ENCODE data around the gene FGFRL1.
A peak's percentile ranks its signal among the peaks of the same experiment; 100 is the strongest.
"Not testable (repeated sequence)": the region's sequence is repeated elsewhere in the genome, so short reads cannot be mapped to it uniquely, and the experiment has no call there.

FGFRL1 gene

GRCh38 chr4:989722-990471, 21.5 kb upstream of the FGFRL1 start:
- no peak overlapping the region for H3K27ac ChIP-seq
- H3K4me3 ChIP-seq = no peak overlapping the region

- no peak overlapping the region for H3K27ac ChIP-seq
- H3K4me3 ChIP-seq = no peak overlapping the region
Measured at GRCh38 chr4:990746-991367, 20.6 kb upstream of the FGFRL1 start.

GRCh38 chr4:991451-992296, 19.8 kb upstream of the FGFRL1 start:
- Histone ChIP-seq H3K27ac (peak overlapping the region in 1 of 21 experiments; percentile 11), H3K4me3 (no peak overlapping the region)

- Histone ChIP-seq H3K27ac (peak overlapping the region in 2 of 21 experiments; percentile 2 to 11), H3K4me3 (no peak overlapping the region)
Measured at GRCh38 chr4:992297-993110, 18.9 kb upstream of the FGFRL1 start.

DNA sequence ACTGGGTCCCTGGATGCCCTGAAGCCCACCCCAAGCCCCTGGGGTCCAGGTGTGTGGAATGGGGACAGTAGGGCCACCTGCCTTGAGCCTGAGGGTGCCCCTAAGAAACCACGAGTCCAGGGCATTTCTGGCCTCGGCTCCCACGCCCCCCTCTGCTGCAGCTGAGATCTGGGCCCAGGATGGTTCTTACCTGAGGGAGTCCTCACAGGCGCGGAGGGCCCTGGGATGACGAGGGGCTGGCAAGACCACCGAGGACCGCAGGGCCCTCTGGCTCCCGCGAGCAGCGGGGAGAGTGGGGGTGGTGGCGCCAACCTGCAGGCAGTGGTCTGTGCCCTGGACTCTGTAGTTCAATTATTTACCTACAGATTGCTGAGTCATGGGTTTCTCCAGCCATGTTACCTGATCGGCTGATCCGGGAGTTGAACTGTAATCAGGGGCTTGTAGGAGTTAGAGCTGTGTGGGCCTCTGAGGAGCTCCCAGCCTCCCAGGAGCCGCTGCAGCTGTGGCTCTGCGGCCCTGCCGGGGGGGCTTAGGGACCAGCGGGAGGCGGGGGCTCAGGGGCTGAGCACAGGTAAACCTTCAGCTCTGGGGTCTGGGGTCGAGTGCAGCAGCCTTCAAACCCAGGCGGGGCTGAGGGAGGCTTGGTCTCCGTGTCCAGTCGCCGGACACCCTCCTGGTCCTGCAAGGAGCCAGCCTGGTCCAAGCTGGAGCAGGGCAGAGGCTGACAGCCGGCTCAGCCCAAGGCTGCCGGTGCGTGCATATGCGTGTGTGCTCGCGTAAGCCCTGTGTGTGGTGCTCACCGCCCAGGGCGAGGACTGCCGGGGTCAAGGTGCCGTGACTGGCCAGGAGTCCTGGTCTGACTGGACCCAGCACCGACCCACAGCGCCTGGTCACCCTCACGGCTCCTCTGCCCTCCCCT, 18.1 kb upstream of the FGFRL1 start, which contains the start of gene SLC26A1:
Gene SLC26A1 (minus strand): TSS at position 294 of the 919 bp plus-strand sequence. CDS start 1,701 bp downstream, outside the sequence.
- H3K27ac ChIP-seq = peak within 1 kb of the TSS in 2 of 21 experiments; percentile 2 to 11

DNA sequence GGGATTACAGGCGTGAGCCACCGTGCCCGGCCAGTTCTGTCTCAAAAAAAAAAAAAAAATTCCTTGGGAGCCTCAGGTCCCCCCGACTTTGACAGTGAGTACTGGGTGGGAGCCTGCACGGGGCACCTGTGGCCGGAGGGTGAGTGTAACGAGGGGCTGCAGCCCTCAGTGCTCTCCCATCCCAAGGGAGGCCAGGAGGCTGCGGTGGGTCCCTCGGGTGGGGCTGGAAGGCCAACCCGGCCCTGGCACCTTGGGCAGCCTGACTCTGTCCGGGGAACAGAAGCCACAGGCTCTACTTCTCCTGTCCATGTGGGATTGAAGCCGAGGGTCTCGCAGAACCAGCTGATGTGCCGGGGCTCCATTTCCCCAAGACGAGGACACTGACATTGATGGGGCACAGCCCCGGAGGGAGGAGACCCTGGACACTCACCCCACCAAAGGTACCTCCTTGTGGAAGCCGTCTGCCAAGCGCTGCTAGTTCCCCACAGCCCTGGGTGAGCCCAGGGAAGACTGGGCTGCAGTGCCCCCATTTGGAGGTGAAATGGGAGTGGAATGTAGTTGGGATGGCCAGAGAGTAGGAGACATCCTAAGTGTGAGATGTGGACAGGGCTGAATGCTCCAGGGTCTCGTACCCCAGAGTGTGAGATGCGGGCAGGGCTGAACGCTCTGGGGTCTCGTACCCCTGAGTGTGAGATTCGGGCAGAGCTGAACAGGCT, 16.0 kb upstream of the FGFRL1 start:
- H3K4me3 ChIP-seq = no peak overlapping the region
- H3K27ac ChIP-seq = no peak overlapping the region

More for the DNA sequence above, 18.1 kb upstream of the FGFRL1 start, which contains the start of gene SLC26A1:
- no peak within 1 kb of the TSS for H3K4me3 ChIP-seq

DNA sequence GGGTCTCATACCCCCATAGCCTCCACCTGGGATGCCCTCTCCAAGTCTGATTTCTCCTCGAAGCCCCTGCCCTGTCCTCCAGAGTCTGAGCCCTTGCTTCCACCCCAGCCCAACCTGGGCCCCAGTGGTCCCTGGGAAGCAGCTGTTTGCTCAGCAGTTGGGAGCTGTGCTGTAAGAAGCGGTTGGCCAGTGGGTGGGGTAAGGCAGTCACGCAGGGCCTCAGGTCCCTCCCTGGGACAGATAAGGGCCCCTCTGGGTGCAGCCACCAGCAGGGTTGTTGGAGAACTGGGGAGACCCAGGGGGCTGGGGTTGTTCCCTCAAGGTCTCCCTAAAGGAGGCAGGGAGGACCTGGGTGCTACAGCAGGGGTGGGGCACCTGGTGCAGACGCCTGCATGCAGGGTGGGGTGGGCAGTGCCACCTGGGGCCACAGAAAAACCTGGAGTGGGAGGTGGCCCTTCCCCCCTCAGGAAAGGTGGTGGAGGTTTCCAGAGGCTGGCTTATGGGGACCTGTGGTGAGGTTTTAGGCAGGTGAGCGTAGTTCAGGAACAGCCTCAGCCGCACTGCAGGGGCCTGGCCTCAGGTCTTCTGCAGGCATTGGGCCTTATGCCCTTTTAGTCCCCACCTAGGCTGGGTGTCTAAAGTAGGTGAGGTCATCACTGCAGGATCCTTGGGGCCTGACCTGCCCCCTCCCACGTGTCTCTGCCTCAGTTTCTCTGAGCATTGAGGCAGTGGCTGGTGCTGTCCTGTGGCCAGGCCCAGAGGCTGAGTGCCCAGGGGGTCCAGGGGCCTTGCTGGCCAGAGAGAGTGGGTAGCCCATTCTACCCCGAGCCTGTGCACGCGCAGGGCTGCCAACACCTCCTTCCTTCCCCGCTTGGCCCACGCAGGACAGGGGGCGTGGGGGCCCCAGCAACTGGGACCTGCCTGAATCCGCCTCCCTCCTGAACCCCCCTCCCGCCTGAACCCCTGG, 15.1 kb upstream of the FGFRL1 start:
- H3K4me3 ChIP-seq = no peak overlapping the region
- no peak overlapping the region for H3K27ac ChIP-seq

DNA sequence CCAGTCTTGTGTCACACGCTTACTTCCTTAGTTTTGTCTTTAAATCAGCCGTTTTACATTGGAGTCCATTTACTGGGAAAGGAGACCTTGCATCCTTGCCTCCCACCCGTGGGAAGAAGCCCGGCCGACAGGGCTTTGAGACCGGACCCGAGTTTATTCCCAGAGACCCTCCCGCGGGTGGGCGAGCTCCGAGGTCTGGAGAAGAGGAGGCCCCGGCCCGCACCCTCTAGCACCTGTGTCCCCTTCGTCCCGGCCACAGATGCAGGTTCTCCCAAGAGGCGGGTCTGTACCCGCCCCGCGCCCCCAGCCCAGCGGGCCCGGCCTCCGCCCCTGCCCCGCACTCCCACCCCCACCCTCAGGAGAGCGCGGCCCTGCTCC, 14.4 kb upstream of the FGFRL1 start:
- Histone ChIP-seq H3K4me3 (peak overlapping the region in 3 of 7 experiments; percentile 8 to 30 (median 12)), H3K27ac (no peak overlapping the region)

GRCh38 chr4:997375-998071, 13.9 kb upstream of the FGFRL1 start:
- Histone ChIP-seq H3K4me3 (peak overlapping the region in 3 of 7 experiments; percentile 8 to 30 (median 12)), H3K27ac (no peak overlapping the region)

DNA sequence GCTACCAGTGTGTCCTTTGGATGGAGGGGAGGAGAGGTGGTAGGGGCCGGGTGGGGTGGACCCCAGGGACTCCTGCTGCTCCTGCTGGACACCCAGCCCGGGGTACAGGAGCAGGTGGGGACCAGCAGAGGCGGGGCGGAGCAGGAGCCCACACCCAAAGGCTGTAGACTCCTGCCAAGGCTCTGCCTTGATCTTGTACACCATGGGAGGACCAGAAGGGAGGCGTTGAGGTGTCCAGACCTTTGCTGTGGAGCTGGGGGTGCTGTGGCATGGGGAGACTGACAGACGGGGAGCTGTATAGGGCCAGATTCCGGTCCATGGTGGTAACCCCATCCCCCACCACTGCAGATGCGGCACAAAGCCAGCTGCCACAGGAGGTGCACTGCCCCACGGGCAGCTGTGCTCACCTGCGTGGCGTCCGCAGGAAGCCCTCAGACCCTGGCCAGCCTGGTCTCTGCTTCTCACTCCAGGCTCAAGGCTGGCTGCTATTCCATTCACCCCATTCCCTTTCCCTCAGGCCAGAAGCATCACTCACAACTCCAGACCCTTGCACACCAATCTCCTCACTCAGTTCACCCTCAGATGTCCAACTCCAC, 13.2 kb upstream of the FGFRL1 start:
- H3K27ac ChIP-seq = no peak overlapping the region

DNA sequence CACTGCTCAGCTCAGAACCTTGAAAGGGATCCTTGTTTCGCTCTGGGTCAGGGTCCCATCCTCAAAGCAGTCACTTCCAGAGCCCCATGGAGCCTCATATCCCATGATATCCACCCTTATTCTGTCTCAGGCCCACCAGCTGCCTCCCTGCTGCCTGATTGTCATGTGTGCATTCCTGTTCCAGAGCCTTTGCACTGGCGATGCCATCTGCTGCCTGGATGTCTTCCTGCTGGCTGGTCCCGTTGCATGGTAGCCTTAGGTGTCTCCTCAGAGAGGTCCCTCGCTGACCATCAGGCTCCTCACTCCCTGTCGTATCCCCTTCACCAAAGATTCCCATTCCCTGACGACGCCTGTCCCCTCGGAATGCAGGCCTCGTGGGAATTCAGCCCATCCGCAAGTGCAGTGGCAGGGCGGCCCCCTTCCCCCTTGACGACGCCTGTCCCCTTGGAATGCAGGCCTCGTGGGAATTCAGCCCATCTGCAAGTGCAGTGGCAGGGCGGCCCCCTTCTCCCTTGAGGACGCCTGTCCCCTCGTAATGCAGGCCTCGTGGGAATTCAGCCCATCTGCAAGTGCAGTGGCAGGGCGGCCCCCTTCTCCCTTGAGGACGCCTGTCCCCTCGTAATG, 12.1 kb upstream of the FGFRL1 start:
- not testable (repeated sequence) for H3K4me3 ChIP-seq, H3K27ac ChIP-seq

More for the DNA sequence above, 13.2 kb upstream of the FGFRL1 start:
- H3K4me3 ChIP-seq = no peak overlapping the region

DNA sequence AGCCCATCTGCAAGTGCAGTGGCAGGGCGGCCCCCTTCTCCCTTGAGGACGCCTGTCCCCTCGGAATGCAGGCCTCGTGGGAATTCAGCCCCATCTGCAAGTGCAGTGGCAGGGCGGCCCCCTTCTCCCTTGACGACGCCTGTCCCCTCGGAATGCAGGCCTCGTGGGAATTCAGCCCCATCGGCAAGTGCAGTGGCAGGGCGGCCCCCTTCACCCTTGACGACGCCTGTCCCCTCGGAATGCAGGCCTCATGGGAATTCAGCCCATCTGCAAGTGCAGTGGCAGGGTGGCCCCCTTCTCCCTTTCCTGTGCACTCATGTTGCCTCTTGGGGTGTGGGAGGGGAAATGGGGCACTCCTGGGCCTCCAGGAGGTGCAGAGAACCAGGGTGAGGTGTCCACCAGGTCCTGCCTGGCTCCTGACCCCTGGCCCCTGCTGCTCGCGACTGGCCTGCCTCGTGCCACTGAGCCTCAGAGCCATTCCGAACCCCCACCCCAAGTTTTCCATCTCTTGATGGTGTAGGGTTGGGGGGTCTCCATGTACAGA, 11.5 kb upstream of the FGFRL1 start:
- Histone ChIP-seq H3K27ac (no peak overlapping the region), H3K4me3 (no peak overlapping the region)

DNA sequence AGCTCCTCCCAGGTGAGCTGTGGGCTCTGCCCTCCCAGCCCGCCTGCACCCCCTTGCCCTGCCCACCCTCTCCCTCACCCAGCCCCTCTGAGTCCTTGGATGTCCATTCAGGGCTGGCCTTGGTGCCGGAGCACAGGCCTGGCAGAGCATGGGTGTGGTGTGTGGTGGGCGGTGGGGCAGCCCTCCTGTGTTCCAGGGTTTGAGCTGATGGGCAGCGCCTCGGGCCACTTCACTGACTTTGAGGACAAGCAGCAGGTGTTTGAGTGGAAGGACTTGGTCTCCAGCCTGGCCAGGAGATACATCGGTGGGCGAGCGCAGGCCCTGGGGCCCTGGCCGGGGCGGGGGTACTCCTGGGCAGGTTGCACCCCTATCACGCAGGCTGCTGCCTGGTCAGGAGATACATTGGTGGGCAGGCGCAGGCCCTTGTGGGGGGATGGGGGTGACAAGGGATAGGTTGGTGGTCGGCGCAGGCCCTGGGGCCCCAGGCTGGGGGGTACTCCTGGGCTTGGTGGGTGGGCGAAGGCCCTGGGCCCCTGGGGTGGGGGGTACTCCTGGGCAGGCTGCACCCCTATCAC, 10.7 kb upstream of the FGFRL1 start:
- H3K27ac ChIP-seq = no peak overlapping the region
- H3K4me3 ChIP-seq = no peak overlapping the region

DNA sequence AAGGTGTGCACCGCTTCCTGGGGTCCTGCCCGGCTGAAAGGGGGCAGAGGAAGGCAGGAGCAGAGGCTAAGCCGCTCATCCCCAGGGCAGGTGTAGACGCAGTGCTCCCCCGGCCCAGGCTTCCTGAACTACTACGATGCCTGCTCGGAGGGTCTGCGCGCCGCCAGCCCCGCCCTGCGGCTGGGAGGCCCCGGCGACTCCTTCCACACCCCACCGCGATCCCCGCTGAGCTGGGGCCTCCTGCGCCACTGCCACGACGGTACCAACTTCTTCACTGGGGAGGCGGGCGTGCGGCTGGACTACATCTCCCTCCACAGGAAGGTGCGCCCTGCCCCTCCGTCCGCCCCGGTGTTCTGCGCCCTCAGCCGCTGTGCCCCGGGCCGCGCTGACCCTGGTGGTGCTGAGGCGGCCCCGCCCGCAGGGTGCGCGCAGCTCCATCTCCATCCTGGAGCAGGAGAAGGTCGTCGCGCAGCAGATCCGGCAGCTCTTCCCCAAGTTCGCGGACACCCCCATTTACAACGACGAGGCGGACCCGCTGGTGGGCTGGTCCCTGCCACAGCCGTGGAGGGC, 9.8 kb upstream of the FGFRL1 start:
- H3K27ac ChIP-seq = no peak overlapping the region
- H3K4me3 ChIP-seq = no peak overlapping the region

Data from skin epidermis (tissue), 12 donors.